CD4-positive, alpha-beta T cell treated with Interleukin-6 at 100 ng/mL for 8 hours (primary cell): ENCODE results near the gene FAM53C.

Experiments used
- DNase-seq: peaks from one replicate; pipeline ENCODE4 v3.0.0-alpha.2; 2020; ENCODE audit warnings: mixed read lengths, low spot score

Gene FAM53C

DNA sequence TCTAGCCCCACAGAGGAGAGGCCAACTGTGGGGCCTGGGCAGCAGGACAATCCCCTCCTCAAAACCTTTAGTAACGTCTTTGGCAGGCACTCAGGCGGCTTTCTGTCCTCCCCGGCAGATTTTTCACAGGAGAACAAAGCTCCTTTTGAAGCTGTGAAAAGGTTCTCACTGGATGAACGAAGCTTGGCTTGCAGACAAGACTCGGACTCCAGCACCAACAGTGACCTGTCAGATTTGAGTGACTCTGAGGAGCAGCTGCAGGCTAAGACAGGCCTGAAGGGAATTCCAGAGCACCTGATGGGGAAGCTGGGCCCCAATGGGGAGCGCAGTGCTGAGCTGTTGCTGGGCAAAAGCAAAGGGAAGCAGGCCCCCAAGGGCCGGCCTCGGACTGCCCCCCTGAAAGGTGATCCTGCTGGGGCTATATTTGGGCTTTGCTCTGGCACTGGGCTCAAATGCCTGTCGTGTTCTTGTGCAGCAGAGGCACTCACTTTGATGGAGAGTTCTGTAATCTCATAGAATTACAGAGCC lies 53.9 kb downstream of the FAM53C start:
- DNase-seq, result no peak
